Raji (cell line): ENCODE data around the gene CNTN4.

ENCODE experiments used
- POLR2A ChIP-seq: IDR thresholded peaks from 2 replicates; pipeline ENCODE4 v1.6.1; 2011; ENCODE audit warnings: low read depth, low read length, control low read depth; ENCODE audit not compliant: insufficient read depth

CNTN4 gene

DNA sequence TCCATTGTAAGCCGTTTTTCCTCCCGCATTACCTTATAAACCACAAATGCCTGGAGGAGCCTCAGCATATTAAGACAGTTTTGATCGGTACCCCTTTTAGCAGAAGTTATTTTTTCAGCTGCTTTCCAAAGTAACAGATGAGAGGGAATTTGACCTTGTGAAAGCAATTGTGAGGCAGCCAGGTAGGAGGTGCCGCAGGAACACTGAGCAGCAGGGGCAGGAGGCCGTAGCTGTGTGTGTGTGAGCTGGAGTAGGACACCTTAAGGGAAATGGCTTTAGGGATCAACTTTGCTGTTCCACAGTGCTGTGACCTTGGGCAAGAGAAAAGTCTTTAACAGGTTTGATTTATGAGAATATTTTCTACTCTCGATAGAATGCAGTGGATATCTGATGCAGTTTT lies 529.5 kb downstream of the CNTN4 start:
- no peak for TF ChIP-seq POLR2A

DNA sequence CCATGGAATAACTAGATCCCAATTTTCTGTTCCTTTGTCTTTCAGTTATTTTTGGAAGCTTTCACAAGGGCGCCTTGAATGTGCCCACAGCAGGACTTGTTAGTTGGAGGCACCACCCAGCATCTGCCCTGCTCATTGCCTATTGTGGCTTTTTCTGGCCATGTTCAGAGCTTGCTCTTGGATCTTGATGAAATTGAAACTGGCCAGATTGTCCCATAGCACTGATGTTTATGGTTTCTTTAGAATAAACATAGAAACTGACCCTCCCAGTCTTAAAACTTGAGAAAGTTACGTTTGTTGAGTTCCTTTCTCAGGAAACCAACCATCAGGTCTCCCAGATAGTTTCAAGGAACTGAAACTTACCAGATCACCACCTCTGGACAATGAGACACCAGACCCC lies 536.8 kb downstream of the CNTN4 start:
- no peak for TF ChIP-seq POLR2A

DNA sequence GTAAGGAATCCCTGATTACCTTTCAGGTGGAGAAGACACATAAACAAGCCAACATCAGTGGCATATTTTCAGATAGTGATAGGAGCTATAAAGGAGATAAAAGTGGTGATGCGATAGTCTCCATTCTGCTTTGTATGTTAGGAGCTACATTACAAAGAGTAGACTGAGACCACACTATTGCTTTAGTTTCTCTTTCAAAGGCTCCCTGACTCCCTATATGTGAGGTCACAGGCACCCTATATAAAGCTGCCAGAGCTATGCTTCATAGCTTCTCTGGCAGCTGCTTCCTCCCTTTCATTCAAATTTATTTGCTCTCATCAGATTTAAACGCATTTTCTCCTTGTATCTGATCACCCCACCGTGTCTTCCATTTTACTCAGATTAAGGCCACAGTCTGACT lies 544.9 kb downstream of the CNTN4 start:
- no peak for TF ChIP-seq POLR2A

DNA sequence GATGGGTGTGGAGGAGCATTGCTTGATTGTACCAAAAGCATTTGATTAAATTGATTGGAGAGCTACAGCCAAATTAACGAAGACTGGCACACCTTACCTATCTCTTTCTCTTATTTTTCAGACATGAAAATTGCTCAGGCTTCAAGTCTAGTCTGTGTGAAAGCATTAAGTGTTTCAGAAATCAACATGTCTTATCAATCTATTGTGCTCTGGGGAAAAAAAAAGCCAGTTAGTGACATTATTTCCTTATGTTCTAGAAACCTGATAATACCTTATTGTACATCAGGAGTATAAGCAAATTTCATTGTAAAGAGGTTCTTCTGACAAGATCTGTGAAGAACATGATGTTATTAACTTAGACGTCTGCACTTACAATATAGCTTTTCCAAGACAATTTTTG lies 546.3 kb downstream of the CNTN4 start:
- TF ChIP-seq POLR2A = no peak

DNA sequence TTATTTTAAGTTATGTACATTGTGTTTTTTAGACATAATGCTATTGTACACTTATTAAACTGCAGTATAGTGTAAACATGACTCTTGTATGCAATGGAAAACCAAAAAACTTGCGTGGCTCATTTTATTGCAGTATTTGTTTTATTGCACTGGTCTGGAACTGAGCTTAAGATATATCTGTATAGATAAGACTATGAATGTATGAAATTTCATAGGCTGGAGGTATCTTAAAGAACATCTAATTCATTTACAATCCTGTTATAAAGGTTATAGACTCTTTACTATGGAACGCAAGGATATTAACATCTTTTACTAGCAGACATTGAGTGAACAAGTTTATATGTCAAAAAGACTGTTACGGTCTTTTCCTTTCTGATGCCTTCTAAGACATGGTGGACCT lies 552.1 kb downstream of the CNTN4 start:
- no peak for TF ChIP-seq POLR2A

DNA sequence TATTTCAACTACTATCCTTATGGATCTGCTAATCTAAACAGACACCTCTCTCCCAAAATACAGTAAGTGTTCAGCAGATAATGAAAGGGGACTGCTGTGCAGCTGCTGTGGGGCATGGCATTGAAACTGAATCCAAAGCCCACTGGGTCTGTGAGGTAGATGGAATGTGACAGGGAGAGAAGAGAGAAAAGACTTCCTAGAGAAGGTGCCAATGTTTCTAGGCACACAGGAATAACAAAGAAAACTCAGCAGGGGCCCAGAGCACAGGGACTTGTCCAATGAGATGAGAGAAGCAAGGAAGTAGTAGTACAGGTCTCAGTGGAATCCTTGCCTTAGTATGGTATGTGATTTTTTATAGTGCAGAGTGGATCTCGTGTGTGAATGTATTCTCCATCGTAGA lies 553.7 kb downstream of the CNTN4 start:
- TF ChIP-seq POLR2A = no peak

DNA sequence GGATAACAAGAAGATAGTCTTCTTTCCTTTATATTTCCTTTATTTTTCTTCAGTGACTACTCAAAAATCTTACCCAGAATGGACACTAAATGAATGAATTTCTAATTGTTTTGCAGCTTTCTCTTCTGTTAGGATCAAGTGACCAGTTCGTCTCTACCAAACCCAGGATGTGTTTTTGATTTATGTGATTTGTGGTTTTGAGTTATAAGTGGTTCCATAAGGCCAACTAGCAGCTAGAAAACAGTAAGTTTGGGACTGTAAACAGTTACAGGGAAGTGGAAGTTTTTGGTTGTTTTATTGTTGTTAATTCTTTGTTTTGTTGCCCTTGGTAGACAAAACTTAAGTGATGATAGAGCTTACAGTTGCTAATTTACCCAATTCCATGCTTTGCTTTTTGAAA lies 555.0 kb downstream of the CNTN4 start:
- TF ChIP-seq POLR2A = no peak

DNA sequence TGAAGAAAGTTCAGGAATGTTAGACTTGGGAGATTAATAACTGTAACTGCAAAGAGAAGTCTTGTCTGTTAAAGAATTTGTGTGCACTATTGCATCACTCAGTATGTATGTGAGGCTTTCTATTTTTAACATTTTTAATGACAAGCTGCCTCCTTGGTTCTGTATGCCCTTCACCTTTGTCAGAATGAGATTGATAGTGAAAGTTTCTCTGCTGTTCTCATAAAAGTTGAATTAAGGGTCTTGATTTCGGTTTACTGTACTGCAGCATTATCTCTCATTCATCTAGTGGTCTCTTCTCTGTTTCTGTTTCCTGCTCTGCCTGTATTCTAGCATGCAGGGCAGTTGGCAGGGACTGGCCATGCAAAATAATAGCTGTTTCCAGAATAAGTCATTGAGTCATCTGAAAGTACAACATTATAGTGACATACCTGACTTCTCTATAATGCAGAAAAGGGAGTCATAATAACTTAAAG lies 556.6 kb downstream of the CNTN4 start:
- TF ChIP-seq POLR2A = no peak

DNA sequence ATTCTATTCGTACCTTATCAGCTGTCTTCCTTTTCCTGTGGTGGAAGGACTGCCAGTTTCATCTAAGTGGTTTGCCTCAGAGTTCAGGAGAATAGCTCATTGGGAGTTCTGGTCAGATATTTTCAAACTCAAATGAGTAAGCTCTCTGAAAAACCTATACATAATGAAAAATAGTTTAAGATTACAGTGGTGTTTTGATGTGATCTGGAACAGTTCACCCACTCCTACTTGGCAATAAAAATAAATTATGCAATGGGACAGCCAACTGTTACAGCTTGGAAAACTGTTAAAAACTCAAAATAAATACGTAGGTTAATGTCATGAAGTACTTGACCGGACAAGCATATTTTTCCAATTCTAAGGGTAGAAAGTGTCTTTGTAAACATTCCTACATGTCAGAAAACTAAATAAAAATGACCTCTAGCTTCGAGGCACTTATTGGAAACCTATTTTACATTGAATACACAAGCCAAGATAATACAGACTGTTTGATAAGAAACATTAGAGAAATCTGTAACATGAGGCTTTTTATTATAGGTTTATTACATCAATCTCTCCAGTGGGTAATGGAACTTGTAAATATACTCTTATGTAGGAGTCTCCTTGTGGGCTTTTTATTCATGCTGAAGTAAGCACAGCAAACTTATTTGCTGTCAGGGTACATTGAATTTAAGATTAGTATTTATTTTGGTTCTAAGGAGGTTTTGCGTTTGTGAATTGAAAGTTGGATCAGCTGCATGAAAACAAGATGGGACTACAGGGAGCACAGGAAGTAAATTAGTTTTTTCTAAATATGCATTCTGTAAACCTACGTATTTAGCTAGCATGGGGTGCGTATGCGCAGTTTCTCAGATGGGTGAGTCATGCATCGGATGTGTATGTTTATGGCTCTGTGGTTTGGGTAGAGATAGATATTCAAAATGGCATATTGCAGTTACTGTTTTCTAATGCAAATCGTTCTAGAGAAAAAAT lies 558.4 kb downstream of the CNTN4 start:
- TF ChIP-seq POLR2A = no peak

DNA sequence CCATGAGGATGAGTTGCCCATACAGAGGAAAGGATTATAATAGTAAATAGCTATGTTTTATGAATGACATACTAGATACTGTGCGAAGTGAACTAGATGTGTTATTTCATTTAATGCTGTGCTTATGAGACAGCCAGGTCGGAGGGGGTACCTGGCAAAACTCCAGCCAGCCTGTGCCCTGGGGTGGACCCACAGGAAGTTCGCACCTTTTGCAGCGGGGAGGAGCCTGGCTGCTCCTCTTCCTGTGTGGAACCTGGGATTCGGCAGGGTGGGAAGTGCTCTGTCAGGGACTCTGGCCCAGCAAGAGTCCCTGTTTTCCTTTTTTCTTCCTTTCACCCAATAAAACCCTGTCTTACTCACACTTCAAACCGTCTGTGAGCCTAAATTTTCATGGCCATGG lies 559.3 kb downstream of the CNTN4 start:
- TF ChIP-seq POLR2A = no peak

DNA sequence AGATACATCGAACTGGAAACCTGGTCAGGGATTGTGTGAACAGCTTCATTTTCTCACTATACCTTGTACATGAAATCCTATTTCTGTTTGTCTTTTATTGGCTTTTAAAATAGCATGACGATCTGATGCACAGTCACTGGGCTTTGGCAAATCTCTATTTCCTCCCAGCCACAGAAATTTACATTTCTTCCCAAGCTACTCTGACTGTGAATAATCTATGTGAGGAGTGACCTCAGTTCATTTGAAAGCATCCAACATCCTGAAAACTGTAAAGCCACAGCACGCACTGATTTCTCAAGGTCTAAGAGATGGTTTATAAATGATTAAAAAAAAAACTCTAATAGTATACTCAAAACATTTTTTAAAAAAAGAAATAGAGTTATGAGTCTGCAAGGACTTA lies 561.2 kb downstream of the CNTN4 start:
- no peak for TF ChIP-seq POLR2A

DNA sequence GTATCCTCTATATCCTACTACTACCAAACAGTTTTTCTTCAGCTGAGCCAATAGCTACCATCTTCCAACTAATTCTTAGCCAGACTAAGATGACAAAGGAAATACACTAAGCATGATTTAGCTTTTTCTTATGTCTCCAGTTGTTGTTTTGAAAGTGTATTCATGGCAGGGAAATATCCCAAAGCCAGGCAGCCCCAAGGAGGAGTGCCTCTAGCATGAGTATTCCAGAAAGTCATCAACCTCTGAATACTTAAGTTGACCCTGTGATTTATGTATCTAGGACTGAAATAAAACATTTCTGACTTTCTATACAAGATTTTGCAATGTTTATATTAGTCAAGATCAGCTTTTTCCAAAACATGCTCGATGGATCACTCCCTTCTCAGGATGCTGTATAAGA lies 562.4 kb downstream of the CNTN4 start:
- TF ChIP-seq POLR2A = no peak

DNA sequence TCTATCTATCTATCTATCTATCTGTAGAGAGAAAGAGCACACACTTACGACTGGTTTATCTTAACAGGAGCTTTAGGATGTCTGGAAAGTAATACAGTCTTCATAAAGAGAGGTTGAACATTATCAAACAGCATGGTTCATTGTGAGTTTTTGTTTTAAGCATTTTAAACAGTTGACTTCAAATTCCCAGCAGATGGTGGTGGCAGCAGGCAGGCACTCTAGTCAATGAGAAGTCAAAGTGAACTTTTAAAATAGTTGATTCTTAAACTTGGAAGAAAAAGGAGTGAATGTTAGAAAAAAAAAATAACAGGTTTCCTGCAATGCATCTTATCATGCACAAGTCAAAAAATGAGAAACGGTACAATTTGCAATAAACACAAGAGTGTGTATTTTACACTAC lies 578.8 kb downstream of the CNTN4 start:
- TF ChIP-seq POLR2A = no peak

DNA sequence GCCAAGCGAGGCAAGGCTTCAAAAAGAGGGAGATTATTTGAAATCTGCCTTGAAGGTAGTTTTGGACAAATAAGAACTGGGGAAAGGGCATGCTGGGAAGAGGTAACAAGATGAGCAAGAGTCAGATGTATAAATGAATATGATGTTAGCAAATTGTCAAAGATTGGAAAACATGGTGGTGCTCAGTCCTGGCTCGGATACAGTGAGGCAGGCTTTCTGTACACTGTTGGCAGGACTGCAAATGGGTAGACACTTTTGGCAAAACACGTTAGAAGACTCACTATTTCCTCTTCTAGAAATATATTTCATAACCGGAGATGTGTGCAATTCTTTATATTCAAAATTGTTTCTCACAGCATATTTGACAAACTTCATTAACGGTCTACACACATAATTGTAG lies 581.6 kb downstream of the CNTN4 start:
- TF ChIP-seq POLR2A = no peak

DNA sequence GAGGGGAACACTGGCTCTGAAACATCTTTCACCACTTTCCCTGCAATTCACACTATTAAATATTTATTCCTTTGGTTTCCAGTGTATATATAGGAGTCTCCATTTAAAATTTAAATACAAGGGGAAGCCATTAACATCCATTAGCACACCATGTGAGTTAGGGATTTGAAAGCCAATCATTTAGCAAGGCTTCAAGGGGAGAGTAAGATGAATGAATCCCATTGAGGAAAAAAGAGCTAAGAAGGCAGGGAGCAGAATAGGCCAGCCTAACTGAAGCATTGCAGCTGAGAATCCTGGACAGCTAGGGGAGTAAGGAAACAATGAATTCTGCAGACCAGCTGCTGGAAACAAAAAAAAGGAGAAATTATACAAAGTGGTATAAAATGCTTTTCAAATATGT lies 585.4 kb downstream of the CNTN4 start:
- no peak for TF ChIP-seq POLR2A

DNA sequence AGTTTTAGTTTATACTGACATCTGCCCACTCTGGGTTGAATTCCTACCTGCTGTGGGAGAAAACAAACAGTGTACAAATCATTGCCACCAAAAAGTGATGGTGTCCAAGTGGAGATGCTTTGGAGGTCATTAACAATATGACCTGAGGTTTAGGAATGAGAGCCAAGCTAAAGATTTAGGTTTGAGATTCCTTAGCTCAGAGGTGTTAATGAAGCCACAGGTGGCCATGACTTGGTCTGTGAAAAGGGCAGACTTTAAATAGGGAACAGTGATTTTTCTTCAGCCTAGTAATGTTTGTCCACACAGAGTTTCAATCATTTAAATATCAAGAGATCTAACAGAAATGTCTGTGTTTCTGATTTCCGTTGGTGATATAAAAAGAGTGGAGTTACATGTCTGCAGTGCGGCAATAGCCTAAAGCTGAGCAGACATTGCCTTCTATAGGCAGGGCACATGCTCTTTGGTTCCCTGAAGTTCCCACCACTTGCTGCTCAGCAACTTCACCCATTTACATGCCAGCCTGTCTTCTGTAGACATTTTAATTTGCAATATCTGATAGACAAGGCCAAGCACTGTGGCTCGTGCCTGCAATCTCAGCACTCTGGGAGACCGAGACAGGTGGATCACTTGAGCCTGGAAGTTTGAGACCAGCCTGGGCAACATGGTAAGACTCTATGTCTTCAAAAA lies 588.3 kb downstream of the CNTN4 start:
- TF ChIP-seq POLR2A = no peak
